Activated CD8-positive, alpha-beta T cell treated with anti-CD3 and anti-CD28 coated beads, Interleukin-2, amount 10 ng/mL, durations not matched to agents 7 days and 5 days (primary cell): ENCODE results near the gene ACADS. TPM values are rescaled to one million over a fixed set of nuclear protein-coding genes. Genes with fewer than 3 reads are reported as not detected.

ENCODE experiments used
- ATAC-seq: fragments of 150-1000 bp; cut with Tn5 transposase; one replicate; pipeline ENCODE4 v1.10.0; 2021; ENCODE audit warnings: moderate library complexity
- CTCF ChIA-PET: fragments of 350-600 bp; sonication (Branson Sonifier 250); formaldehyde crosslinking; loops from one replicate; lab custom pipeline; 2021; ENCODE audit warnings: antibody characterized with exemption; lab: Charles Lee
- POLR2A ChIA-PET: fragments of 350-600 bp; sonication (Branson Sonifier 250); formaldehyde crosslinking; loops from one replicate; lab custom pipeline; 2021; ENCODE audit warnings: antibody characterized with exemption; lab: Charles Lee
- DNase-seq: peaks from one replicate; pipeline ENCODE4 v3.0.0-alpha.2; 2020
- H3K27ac Mint-ChIP-seq: one replicate; pipeline ENCODE4 v1.8.0; 2021; ENCODE audit warnings: mild to moderate bottlenecking, mixed read lengths
- H3K27me3 Mint-ChIP-seq: one replicate; pipeline ENCODE4 v1.8.0; 2021; ENCODE audit warnings: low read depth, mixed read lengths
- H3K36me3 Mint-ChIP-seq: one replicate; pipeline ENCODE4 v1.8.0; 2021; ENCODE audit warnings: low read depth, mixed read lengths
- H3K4me1 Mint-ChIP-seq: one replicate; pipeline ENCODE4 v1.8.0; 2021; ENCODE audit warnings: low read depth, mixed read lengths
- H3K4me3 Mint-ChIP-seq: one replicate; pipeline ENCODE4 v1.8.0; 2021; ENCODE audit warnings: mild to moderate bottlenecking, mixed read lengths
- H3K9me3 Mint-ChIP-seq: one replicate; pipeline ENCODE4 v1.8.0; 2022; ENCODE audit warnings: mixed read lengths; ENCODE audit not compliant: insufficient read depth
- total RNA-seq, 2 experiments: library from RNA; stranded (reverse); gene quantifications; one replicate each; pipeline ENCODE4 v1.2.3, GENCODE V29; 2021

Gene ACADS
- total RNA-seq, 2 experiments from 2014 or later, result 18.6 to 19.1 TPM

DNA sequence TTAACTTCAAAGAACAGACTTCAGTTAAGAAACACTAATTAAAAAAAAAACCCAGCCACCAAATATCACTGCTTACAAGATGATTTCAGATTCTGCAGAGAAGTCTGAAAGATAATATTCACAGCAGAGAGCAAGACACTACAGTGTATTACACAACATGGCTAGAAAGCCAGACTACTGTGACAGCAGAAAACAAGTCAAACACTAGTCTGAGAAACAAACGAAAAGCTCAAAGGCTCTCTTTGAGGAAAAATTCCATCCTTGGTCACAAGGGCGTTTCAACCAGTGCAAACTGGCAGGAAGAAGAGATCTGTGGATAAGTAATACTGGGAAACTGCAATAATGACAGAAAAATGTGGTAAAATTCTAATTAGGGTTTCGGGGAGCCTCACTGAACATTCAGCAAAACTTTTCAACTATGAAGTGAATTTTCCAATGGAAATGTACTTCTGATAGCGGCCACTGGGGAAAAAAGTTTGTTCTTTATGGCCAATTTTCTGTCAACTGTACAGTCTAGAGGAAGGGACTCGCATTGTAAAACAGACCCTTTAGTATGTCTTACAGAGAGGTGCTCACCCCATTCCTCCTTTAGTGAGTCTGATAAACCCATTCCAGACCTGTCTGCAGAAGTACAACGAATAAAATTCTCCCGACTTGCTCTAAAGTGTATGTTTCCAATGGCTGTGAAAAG is 50.4 kb downstream of the ACADS start:
- ATAC-seq (no peak), DNase-seq (no peak)
- peaks cover 8% of the 10 kb centered on the region for H3K36me3 Mint-ChIP-seq
- H3K9me3 Mint-ChIP-seq, result no peaks in the 10 kb centered on the region
- CTCF ChIA-PET, result interaction anchor here (0.7 to 2.5 kb wide), 4 partner anchors 12 to 196 kb away, joined by 3 to 9 read pairs (median 4); no protein-coding TSS in a partner anchor
- no peak overlapping the region for H3K4me3 Mint-ChIP-seq
- H3K4me1 Mint-ChIP-seq, result peaks cover 21% of the 10 kb centered on the region
- POLR2A ChIA-PET, result interaction anchor here (0.8 kb wide), 1 partner anchor 111 kb away, joined by 3 read pairs; no protein-coding TSS in a partner anchor
- no peaks in the 10 kb centered on the region for H3K27me3 Mint-ChIP-seq
- H3K27ac Mint-ChIP-seq, result no peak overlapping the region

DNA sequence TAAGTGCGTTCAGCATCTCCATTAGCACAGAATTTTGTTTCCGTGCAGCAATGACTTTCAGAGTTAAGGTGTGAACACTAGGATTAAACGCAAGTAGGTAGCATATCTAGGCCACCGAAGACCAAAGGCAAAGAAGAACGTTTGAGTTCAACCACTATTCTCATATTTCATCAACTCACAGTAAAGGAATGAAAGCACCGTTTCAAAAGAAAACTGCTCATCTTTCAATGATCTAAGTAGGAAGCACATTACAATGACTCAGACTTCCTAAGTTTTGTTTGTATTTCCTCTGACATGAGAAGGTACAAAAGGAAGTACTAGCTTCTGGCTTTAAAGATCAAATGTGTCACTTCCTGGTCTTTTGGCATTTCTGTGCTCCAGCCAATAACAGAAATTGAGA is 57.6 kb downstream of the ACADS start:
- H3K4me3 Mint-ChIP-seq, result no peak overlapping the region
- ChIA-PET CTCF (interaction anchor here (1.2 kb wide), 1 partner anchor 189 kb away, joined by 3 read pairs; no protein-coding TSS in a partner anchor), POLR2A (no interaction called here)
- H3K36me3 Mint-ChIP-seq, result peaks cover 29% of the 10 kb centered on the region
- peak overlapping the region; percentile 71 for H3K27ac Mint-ChIP-seq
- ATAC-seq (no peak), DNase-seq (no peak)
- peaks cover 18% of the 10 kb centered on the region for H3K4me1 Mint-ChIP-seq
- H3K9me3 Mint-ChIP-seq, result no peaks in the 10 kb centered on the region
- H3K27me3 Mint-ChIP-seq, result no peaks in the 10 kb centered on the region

DNA sequence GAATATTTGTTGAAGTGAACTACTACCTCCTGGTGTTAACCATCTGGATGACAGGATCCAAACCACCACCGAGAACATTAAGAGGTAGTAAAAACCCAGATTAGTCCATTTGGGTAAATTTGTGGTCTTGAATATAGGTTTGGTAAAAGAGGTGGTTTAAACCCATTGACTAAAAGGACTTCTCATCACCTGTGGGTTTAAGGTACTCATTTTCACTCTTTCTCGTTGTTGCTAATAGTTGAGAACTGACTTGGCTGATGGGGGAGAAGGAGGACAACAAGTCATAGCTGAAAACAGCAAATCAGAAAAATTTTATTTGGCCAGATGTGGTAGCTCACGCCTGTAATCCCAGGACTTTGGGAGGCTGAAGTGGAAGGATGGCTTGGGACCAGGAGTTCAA is 59.2 kb downstream of the ACADS start:
- DNase-seq (no peak), ATAC-seq (no peak)
- Mint-ChIP-seq H3K9me3 (no peaks in the 10 kb centered on the region), H3K36me3 (peaks cover 33% of the 10 kb centered on the region), H3K27me3 (no peaks in the 10 kb centered on the region), H3K27ac (no peak overlapping the region), H3K4me3 (no peak overlapping the region), H3K4me1 (peaks cover 18% of the 10 kb centered on the region)
- POLR2A ChIA-PET, result no interaction called here
- CTCF ChIA-PET, result no interaction called here

DNA sequence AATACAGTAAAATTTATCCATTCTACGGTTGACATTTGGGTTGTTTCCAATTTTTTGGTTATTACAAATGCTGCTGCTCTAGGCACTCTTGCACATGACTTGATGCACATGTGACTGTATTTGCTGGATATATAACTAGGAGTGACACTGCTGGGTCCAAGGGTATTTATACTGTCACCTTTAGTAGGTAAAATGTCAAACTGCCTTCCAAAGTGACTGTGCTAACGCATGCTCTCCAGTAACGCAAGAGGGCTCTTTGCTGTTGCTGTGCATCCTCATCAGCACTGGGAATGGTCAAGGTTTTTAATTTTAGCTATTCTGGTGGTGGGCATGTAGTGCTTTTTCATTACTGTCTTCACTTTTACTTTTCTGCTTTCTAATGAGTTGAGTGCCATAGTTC is 62.3 kb downstream of the ACADS start:
- ChIA-PET POLR2A (no interaction called here), CTCF (no interaction called here)
- Mint-ChIP-seq H3K4me3 (no peak overlapping the region), H3K9me3 (no peaks in the 10 kb centered on the region), H3K36me3 (peaks cover 20% of the 10 kb centered on the region), H3K27me3 (no peaks in the 10 kb centered on the region), H3K27ac (no peak overlapping the region), H3K4me1 (peaks cover 12% of the 10 kb centered on the region)
- no peak for ATAC-seq
- DNase-seq, result no peak

Other genes starting within 250 kb of the ACADS start
- 100 to 1,000 TPM; 273 to 275 TPM for gene DYNLL1, start 229.7 kb upstream of the ACADS start, total RNA-seq
- gene COQ5, start 196.7 kb upstream of the ACADS start, total RNA-seq, result 10 to 100 TPM; 28.6 to 30.6 TPM
- 100 to 1,000 TPM; 192 to 204 TPM for gene RNF10, start 191.5 kb upstream of the ACADS start, total RNA-seq
- gene POP5, start 144.4 kb upstream of the ACADS start, total RNA-seq, result 10 to 100 TPM; 63.3 to 64.0 TPM
- gene CABP1, start 85.2 kb upstream of the ACADS start, total RNA-seq, result under 1 TPM in 1 of 2 experiments, not detected in 1; 0.34 TPM
- gene MLEC, start 38.7 kb upstream of the ACADS start, total RNA-seq, result 100 to 1,000 TPM in 1 of 2 experiments, 10 to 100 TPM in 1; 95.0 to 102 TPM
- gene UNC119B, start 15.4 kb upstream of the ACADS start, total RNA-seq, result 10 to 100 TPM; 18.5 to 18.9 TPM
- gene SPPL3, start 178.5 kb downstream of the ACADS start, total RNA-seq, result 10 to 100 TPM; 23.3 to 27.8 TPM